Smooth muscle cell (in vitro differentiated cells): ENCODE measurements around the gene EFCAB8. TPM values are rescaled to one million over a fixed set of nuclear protein-coding genes. Genes with fewer than 3 reads are reported as not detected.

ENCODE experiments used
- DNase-seq: peaks from one replicate; lab custom pipeline; 2025; ENCODE audit not compliant: unreplicated experiment; lab: John Stamatoyannopoulos, UW
- H2AFZ ChIP-seq: fragments of 200-600 bp; sonication (generic); 2 replicates; pipeline ENCODE4 v1.6.0; 2016; ENCODE audit warnings: antibody characterized with exemption, low read depth, mild to moderate bottlenecking
- H3F3A ChIP-seq: fragments of 200-600 bp; sonication (generic); 2 replicates; pipeline ENCODE4 v1.6.0; 2017; ENCODE audit warnings: antibody characterized with exemption, low read depth
- H3K27ac ChIP-seq: fragments of 200-600 bp; sonication (generic); 2 replicates; pipeline ENCODE4 v1.5.1; 2016; ENCODE audit warnings: low read depth, mild to moderate bottlenecking
- H3K27me3 ChIP-seq: fragments of 200-600 bp; sonication (generic); 2 replicates; pipeline ENCODE4 v1.6.1; 2016; ENCODE audit warnings: low read depth, mild to moderate bottlenecking
- H3K36me3 ChIP-seq: fragments of 200-600 bp; sonication (generic); 2 replicates; pipeline ENCODE4 v1.5.1; 2016; ENCODE audit warnings: low read depth
- H3K4me1 ChIP-seq: fragments of 200-600 bp; sonication (generic); 2 replicates; pipeline ENCODE4 v1.5.1; 2016; ENCODE audit warnings: low read depth
- H3K4me2 ChIP-seq: fragments of 200-600 bp; sonication (generic); 2 replicates; pipeline ENCODE4 v1.6.0; 2016; ENCODE audit warnings: mild to moderate bottlenecking
- H3K4me3 ChIP-seq: fragments of 200-600 bp; sonication (generic); 2 replicates; pipeline ENCODE4 v1.5.1; 2016; ENCODE audit warnings: mild to moderate bottlenecking
- H3K79me2 ChIP-seq: fragments of 200-600 bp; sonication (generic); 2 replicates; pipeline ENCODE4 v1.6.0; 2016; ENCODE audit warnings: low read depth, mild to moderate bottlenecking
- H3K9ac ChIP-seq: fragments of 200-600 bp; sonication (generic); 2 replicates; pipeline ENCODE4 v1.6.0; 2016; ENCODE audit warnings: low read depth
- H3K9me3 ChIP-seq: fragments of 200-600 bp; sonication (generic); replicated peaks from 2 replicates; pipeline ENCODE4 v1.5.1; 2016; ENCODE audit warnings: low read depth
- H4K20me1 ChIP-seq: fragments of 200-600 bp; sonication (generic); 2 replicates; pipeline ENCODE4 v1.6.0; 2016; ENCODE audit warnings: low read depth
- WGBS: methylation state at CpG from one replicate; pipeline ENCODE4 v1.1.7; 2016; ENCODE audit warnings: low lambda C conversion rate; 5-methylcytosine and 5-hydroxymethylcytosine counted together
- polyA plus RNA-seq: library from polyadenylated mRNA; unstranded; fragments of >200 nt; fragmentation: Nextera tagmentation; extraction: Ambion mirVana; gene quantifications from 2 replicates; pipeline ENCODE4 v1.2.1, GENCODE V29; 2016
- total RNA-seq: library from RNA; depleted of rRNA; stranded (reverse); fragments of >200 nt; gene quantifications from 2 replicates; pipeline ENCODE4 v1.2.3, GENCODE V29; 2014
- TF ChIP-seq, protein P1 (sequence below): fragments of 200-600 bp; sonication (generic); IDR thresholded peaks from 2 replicates; pipeline ENCODE4 v1.5.1; 2017; ENCODE audit warnings: borderline replicate concordance, mild to moderate bottlenecking, antibody characterized with exemption; ENCODE audit not compliant: insufficient read depth, poor library complexity, severe bottlenecking

Gene EFCAB8
- total and polyA plus RNA-seq, 2 experiments from 2014 or later, result 0.25 to 1.7 TPM

DNA sequence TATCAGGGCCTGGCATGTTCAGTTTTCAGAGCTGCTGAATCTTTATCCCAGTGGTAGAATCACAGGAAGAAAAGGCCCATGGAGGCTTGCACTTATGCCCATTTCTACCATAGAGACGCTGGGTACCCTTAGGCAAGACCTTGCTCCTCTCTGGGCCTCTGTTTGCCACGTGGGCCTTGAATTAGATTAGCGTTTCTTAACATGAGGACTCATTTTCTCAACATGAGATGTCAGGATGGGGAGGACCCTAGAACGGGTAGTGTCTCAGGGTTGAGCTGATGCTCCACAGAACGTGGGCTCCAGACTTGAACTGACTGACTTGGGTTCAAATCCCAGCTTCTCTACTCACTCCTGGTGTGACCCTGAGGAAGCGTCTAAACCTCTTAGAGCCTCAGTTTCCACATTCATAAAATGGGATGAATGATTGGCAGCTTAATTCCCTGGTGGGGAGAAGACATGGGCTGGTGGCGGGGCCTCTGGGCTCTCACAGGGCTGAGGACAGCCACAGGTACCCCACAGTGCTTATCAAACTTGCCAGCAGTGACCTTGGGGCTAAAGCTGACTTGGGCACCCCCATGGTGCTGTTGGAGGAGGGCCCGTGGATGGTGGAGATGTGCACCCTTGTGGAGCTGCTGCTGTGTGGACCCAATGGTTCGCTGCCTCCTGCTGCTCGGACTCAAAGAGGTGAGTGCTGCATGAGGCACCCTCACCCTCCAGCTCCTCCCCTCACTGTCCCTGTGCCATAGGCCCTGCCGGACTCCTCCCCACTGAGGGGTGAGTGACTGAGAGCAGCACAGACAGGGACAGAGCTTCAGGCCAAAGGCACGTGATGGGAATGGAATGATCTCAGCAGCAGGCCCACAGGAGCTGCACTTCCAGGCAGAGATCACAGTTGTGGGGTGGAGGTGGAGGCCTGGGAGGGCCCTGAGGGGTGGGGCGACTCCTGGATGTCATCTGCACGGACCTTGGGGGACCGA, 117.3 kb downstream of the EFCAB8 start:
- TF ChIP-seq, protein P1, sequence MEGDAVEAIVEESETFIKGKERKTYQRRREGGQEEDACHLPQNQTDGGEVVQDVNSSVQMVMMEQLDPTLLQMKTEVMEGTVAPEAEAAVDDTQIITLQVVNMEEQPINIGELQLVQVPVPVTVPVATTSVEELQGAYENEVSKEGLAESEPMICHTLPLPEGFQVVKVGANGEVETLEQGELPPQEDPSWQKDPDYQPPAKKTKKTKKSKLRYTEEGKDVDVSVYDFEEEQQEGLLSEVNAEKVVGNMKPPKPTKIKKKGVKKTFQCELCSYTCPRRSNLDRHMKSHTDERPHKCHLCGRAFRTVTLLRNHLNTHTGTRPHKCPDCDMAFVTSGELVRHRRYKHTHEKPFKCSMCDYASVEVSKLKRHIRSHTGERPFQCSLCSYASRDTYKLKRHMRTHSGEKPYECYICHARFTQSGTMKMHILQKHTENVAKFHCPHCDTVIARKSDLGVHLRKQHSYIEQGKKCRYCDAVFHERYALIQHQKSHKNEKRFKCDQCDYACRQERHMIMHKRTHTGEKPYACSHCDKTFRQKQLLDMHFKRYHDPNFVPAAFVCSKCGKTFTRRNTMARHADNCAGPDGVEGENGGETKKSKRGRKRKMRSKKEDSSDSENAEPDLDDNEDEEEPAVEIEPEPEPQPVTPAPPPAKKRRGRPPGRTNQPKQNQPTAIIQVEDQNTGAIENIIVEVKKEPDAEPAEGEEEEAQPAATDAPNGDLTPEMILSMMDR, result no peak
- no peak overlapping the region for H3K9ac ChIP-seq
- H3K36me3 ChIP-seq, result no peaks in the 10 kb centered on the region
- H4K20me1 ChIP-seq, result no peaks in the 10 kb centered on the region
- 83% methylated on average over 15 of the region's 15 CpGs for WGBS
- H3K4me2 ChIP-seq, result no peak overlapping the region
- H3K27ac ChIP-seq, result no peak overlapping the region
- DNase-seq, result no peak
- H3F3A ChIP-seq, result no peaks in the 10 kb centered on the region
- no peak overlapping the region for H2AFZ ChIP-seq
- no peak overlapping the region for H3K4me3 ChIP-seq
- H3K4me1 ChIP-seq, result peaks cover 16% of the 10 kb centered on the region
- no peaks in the 10 kb centered on the region for H3K9me3 ChIP-seq
- H3K27me3 ChIP-seq, result no peaks in the 10 kb centered on the region
- no peaks in the 10 kb centered on the region for H3K79me2 ChIP-seq

DNA sequence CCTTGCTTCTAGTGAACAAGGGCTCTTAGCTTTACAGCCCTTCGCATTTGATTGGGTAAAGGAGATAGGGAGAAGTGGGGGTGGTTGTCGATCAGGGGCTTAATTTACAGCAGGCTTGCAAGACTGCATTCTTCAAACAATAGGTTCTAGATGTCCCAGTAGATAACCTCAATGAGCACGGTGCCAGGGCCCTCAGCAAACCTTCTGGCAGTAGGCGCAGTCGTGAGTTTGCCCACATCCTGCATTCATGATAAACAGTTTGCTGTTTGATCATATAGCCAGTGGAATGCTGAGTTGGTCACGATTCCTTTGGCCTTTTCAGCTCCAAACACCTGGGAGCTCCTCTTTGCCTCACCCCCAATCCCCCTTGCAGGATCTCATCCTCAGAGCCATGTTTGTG, 118.0 kb downstream of the EFCAB8 start:
- no peaks in the 10 kb centered on the region for H3K36me3 ChIP-seq
- H3K79me2 ChIP-seq, result no peaks in the 10 kb centered on the region
- H4K20me1 ChIP-seq, result no peaks in the 10 kb centered on the region
- no peaks in the 10 kb centered on the region for H3K9me3 ChIP-seq
- no peaks in the 10 kb centered on the region for H3K27me3 ChIP-seq
- peaks cover 12% of the 10 kb centered on the region for H3K4me1 ChIP-seq
- no peak overlapping the region for H2AFZ ChIP-seq
- DNase-seq, result no peak
- WGBS, result 87% methylated on average over 6 of the region's 6 CpGs
- no peaks in the 10 kb centered on the region for H3F3A ChIP-seq
- H3K4me2 ChIP-seq, result no peak overlapping the region
- H3K27ac ChIP-seq, result no peak overlapping the region
- H3K4me3 ChIP-seq, result no peak overlapping the region
- TF ChIP-seq, protein P1, result no peak
- H3K9ac ChIP-seq, result no peak overlapping the region

DNA sequence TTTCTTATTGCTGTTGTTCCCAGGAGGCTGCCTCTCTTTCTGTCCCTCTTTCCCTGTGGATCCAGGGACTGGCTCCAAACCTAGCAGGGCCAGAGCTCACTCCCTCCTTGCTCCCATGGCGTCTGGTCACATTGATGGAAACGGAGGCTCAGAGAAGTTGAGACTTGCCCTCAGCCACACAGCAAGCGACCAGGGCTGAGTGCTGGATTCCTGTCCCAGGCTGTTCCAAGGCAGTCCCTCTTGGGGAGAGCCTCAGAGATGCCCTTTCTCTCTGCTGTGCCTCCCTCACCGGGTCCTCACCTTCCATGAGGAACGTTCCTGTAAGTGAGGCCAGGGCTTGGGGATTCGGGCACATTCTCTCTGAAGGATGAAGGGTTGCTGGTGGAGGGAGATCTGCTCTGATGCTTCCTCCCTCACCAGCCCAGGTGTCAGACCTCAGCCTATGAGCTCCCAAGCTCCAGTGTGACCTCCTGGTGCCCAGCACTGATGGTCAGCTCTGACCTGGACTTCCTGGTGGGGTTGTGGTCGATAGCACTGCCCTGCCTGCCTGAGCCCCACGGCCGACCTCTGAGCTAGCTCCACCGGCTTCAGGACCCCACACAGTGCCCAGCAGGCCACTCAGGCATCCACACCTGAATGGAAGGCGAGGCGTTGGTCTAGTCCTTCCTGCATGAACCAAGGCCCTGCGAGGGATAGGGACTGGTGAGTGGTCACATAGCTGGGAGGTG, 118.7 kb downstream of the EFCAB8 start:
- WGBS, result 92% methylated on average over 13 of the region's 13 CpGs
- H3K27me3 ChIP-seq, result no peaks in the 10 kb centered on the region
- peaks cover 5% of the 10 kb centered on the region for H3K4me1 ChIP-seq
- no peaks in the 10 kb centered on the region for H4K20me1 ChIP-seq
- no peak for DNase-seq
- no peaks in the 10 kb centered on the region for H3K9me3 ChIP-seq
- no peak overlapping the region for H3K9ac ChIP-seq
- TF ChIP-seq, protein P1, result no peak
- H3K36me3 ChIP-seq, result no peaks in the 10 kb centered on the region
- no peaks in the 10 kb centered on the region for H3F3A ChIP-seq
- no peak overlapping the region for H3K4me2 ChIP-seq
- H3K27ac ChIP-seq, result no peak overlapping the region
- H3K79me2 ChIP-seq, result no peaks in the 10 kb centered on the region
- no peak overlapping the region for H3K4me3 ChIP-seq
- H2AFZ ChIP-seq, result no peak overlapping the region
